HL-60/S4 treated with retinoic acid at 250 ng/mL for 4 days and 3 days (cell line): ENCODE data around the gene ZDHHC9.
"Not testable (repeated sequence)": the region's sequence is repeated elsewhere in the genome, so short reads cannot be mapped to it uniquely, and the experiment has no call there.

Experiments
- in situ Hi-C: fragments of 300-500 bp; cut with MboI; formaldehyde crosslinking; loops from 2 replicates; pipeline ENCODE4 v1.7.0; 2022; ENCODE audit warnings: low sequenced_read_pairs

Gene ZDHHC9

GRCh38 chrX:129843459-129844306 lies at the start of gene ZDHHC9:
Gene ZDHHC9, minus strand, starts transcription at chrX:129843886. Its CDS starts 1,941 bp downstream, at chrX:129841945.
- in situ Hi-C loops: no loop called here

- in situ Hi-C loops: no loop called here
Observed at GRCh38 chrX:129877401-129877800, 33.7 kb upstream of the ZDHHC9 start.

GRCh38 chrX:129876771-129877305 lies 33.2 kb upstream of the ZDHHC9 start:
- in situ Hi-C loops: no loop called here

- in situ Hi-C loops: no loop called here
Observed at GRCh38 chrX:129875669-129876068, 32.0 kb upstream of the ZDHHC9 start.

- in situ Hi-C loops: no loop called here
Observed at GRCh38 chrX:129872524-129872923, 28.8 kb upstream of the ZDHHC9 start.

GRCh38 chrX:129866321-129866720 lies 22.6 kb upstream of the ZDHHC9 start:
- in situ Hi-C loops: not testable (repeated sequence)

- in situ Hi-C loops: not testable (repeated sequence)
Observed at GRCh38 chrX:129859134-129859533, 15.4 kb upstream of the ZDHHC9 start.

GRCh38 chrX:129851825-129852224 lies 8.1 kb upstream of the ZDHHC9 start:
- in situ Hi-C loops: not testable (repeated sequence)

- in situ Hi-C loops: no loop called here
Observed at GRCh38 chrX:129846716-129847115, 3.0 kb upstream of the ZDHHC9 start.

GRCh38 chrX:129845616-129846190 lies 2.0 kb upstream of the ZDHHC9 start:
- in situ Hi-C loops: no loop called here

- in situ Hi-C loops: no loop called here
Observed at GRCh38 chrX:129843209-129843458, 552 bp downstream of the ZDHHC9 start.

- in situ Hi-C loops: no loop called here
Observed at GRCh38 chrX:129842510-129843208, 1.0 kb downstream of the ZDHHC9 start.

- in situ Hi-C loops: no loop called here
Observed at GRCh38 chrX:129840344-129840743, 3.3 kb downstream of the ZDHHC9 start.

GRCh38 chrX:129836827-129837226 lies 6.9 kb downstream of the ZDHHC9 start:
- in situ Hi-C loops: no loop called here

GRCh38 chrX:129833153-129833990 lies 10.3 kb downstream of the ZDHHC9 start:
- in situ Hi-C loops: no loop called here

- in situ Hi-C loops: no loop called here
Observed at GRCh38 chrX:129831091-129831885, 12.4 kb downstream of the ZDHHC9 start.

- in situ Hi-C loops: no loop called here
Observed at GRCh38 chrX:129830494-129830893, 13.2 kb downstream of the ZDHHC9 start.

GRCh38 chrX:129825746-129826505 lies 17.8 kb downstream of the ZDHHC9 start:
- in situ Hi-C loops: no loop called here

GRCh38 chrX:129824620-129825019 lies 19.1 kb downstream of the ZDHHC9 start:
- in situ Hi-C loops: no loop called here
